ENCODE measurements around the gene IDH1. TPM values are rescaled to one million over a fixed set of nuclear protein-coding genes. Genes with fewer than 3 reads are reported as not detected.
"Not testable (repeated sequence)": the region's sequence is repeated elsewhere in the genome, so short reads cannot be mapped to it uniquely, and the experiment has no call there.

IDH1 gene
- 50.8 TPM for total RNA-seq
- long read RNA-seq, transcript IDH1-205 (10 exons, 2,298 nt) = minor isoform, 12 of 145 reads
- long read RNA-seq, transcript IDH1-201 (10 exons, 2,382 nt) = major isoform, 122 of 145 reads
- long read RNA-seq, partial matches to known transcripts = 3 of 145 reads
- long read RNA-seq, other reads (novel, unspliced or antisense) = 5 of 145 reads

DNA sequence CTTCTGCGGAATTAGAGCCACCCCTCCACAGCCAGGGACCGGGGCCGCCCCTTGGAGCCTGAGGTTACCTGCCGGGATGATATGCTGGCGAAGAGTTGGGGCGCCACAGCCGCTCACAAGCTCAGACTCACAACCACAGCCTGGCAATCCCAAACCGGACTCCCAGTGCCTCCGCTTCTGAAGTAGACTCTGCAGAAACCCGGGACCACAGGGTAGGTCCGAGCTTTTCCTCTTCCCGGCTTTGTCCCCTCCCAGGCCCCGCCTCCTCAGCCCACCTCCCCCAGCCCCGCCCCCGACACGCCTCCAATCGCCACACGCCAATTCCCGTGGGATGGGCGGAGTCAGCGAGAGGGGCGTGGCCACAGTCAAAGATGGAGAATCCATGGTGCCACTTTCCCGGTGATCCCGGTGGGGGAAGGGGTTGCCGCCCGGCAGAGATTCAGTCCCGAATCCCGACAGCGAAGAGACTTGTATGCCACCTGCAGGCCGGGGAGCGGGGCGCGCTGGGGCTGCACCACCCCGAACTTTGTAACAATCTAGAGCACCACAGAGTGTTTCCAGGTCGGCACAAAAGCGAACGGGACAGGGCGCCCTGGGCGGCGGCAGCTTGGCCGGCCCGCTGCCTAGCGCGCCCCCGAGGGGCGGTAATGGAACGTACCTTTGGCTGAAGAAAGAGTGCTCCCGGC lies at the start of gene IDH1:
TSS of gene IDH1 (minus strand) at position 201 of the 686 bp plus-strand sequence. CDS start 3,520 bp downstream, outside the sequence.
- DNase-seq = peak; percentile 98
- intact Hi-C loops (cut with micrococcal nuclease) = no loop called here

DNA sequence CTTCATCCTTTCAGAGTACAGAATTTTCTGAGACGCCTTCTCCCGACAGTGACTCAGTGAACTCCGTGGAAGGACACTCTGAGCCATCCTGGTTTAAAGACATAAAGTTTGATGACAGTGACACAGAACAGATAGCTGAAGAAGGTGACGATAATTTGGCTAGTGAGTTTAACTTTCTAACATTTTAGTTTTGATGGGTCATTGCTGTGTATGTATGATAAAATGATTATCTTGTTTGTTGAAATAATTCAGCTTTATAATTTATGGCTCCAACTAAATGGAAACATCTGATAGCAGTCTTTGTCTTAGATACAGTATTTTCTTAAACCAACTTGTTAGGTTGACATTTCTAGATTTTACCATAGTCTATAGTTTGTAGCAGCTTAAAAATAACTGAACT lies 49.3 kb upstream of the IDH1 start:
- ATAC-seq (no peak), DNase-seq (no peak)
- intact Hi-C loops (cut with micrococcal nuclease) = no loop called here

More for the DNA sequence above, at the start of gene IDH1:
- peak; percentile 96 for ATAC-seq

DNA sequence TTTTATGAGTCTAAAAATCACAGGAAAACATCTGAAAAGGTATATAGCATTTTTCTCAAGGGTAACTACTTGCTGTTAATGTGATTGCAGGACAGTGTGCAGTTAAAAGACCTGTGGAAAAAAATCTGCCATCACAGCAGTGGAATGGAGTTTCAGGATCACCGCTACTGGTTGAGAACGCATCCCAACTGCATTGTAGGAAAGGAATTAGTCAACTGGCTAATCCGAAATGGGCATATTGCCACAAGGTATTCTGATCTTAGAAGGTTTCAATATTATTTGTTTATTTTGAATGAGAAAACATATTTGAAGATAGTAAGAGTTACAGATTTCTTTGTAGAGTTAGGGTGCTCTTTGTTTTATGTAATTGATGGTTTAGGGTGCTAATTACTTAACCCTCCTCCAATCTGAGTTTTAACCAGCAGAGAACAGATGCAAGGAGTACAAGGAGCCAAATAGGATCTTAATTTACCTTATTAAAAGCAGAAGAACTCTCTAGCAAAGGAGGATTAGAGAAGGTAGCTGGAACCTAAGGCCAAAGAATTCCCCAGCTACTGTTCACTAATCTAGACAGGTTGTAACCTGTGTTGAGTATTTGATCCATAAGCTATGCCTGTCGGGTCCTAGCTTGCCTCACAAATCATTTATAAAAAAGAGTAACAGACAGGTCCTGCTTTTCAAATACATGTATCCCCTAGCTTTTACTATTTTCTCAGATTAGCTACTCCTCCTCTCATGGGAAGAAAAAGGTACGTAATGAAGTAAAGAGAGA lies 46.2 kb upstream of the IDH1 start:
- ATAC-seq (no peak), DNase-seq (no peak)
- intact Hi-C loops (cut with micrococcal nuclease) = no loop called here

DNA sequence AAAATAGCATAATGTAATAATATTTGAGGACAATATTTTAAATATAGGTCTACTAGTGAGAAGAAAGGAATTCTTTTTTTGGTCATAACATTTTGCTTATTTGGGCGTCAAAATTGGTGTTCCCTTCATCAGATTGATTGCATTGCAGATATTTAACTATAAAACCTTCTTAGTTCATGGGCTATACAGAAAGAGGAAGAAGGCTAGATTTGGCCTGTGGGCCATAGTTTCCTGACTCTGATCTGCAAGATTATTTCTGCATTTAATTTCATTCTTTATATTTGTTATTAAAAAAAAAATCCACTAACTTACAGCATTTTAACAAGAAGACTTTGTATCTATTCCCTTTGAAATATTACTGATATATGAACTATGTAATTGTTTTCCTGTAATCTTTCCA lies 43.1 kb upstream of the IDH1 start:
- DNase-seq = no peak
- intact Hi-C loops (cut with micrococcal nuclease) = no loop called here
- ATAC-seq = no peak

DNA sequence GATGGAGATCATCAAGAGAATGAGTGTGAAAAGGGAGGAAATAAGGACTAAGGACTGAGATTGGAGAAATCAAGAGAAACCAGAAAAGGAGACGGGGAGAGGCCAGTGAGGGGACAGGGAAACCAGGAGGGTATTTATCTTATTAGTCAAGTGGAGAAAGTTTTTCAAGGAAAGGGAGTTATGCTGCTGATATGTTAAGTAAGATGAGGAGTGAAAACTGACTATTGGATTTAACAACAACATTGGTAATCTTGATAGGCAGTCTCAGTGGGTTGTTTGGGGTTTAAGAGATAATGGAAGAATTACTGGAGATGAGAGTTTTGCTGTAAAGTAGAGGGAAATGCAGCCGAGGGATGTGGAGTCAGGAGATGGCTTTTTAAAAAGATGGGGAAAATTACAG lies 41.7 kb upstream of the IDH1 start:
- ATAC-seq (no peak), DNase-seq (no peak)
- intact Hi-C loops (cut with micrococcal nuclease) = no loop called here

DNA sequence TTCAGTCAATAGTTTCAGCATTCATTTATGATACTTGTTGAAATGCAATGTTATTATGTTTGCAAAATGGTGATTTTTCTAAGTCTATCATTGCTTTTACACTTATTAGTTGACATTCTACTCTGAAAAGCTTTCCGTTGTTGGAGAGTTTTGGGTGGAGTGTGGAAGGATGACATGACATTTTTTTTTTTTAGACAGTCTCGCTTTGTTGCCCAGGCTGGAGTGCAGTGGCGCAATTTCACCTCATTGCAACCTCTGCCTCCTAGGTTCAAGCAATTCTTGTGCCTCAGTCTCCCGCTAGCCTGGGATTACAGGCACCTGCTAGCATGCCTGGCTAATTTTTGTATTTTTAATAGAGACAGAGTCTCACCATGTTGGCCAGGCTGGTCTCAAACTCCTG lies 41.0 kb upstream of the IDH1 start:
- intact Hi-C loops (cut with micrococcal nuclease) = no loop called here
- DNase-seq = no peak

DNA sequence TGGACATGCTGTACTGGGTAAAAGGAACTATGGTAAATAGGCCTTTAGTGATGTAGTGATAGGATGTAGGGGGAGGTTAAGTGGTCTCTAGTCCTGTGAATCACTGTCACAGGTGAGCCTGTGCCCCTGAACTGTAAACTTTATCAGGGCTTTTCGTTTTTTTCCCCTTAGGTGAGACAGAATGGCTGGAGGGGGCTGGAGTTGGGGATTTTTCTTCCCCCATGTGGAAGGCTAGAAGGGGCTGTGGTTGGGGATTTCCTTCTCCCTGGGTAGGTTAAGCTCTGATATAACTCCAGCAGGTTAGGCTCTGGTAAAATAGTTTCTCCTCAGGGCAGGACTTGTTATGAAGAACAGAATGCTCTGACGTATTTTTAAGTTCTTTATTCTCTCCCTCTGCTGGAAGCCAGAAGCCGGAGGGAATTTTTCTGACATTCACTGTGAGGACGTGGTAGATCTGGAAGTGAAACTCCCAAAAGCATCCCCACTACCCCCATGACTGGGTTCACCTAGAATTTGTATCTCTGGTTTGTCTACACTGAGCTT lies 39.7 kb upstream of the IDH1 start:
- no peak for ATAC-seq
- DNase-seq = no peak
- intact Hi-C loops (cut with micrococcal nuclease) = no loop called here

More for the DNA sequence above, 41.0 kb upstream of the IDH1 start:
- no peak for ATAC-seq

DNA sequence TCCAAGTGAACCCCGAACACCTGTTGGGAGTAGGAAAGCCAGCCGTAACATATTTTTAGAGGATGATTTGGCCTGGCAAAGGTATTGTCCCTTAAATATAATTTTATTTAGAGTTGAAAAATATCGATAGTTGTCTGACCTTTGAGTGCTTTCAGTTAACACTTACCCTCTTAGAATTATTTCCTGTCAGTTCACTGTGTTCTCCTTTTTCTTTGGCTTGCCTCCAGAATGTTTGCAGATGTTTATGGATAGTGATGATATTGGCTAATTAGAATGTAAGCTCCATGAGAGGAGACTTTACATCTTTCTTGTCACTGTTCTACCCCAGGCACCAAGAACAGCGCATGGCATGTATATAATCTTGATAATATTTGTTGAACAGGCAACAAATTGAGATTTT lies 31.0 kb upstream of the IDH1 start:
- ATAC-seq (no peak), DNase-seq (no peak)
- intact Hi-C loops (cut with micrococcal nuclease) = no loop called here

DNA sequence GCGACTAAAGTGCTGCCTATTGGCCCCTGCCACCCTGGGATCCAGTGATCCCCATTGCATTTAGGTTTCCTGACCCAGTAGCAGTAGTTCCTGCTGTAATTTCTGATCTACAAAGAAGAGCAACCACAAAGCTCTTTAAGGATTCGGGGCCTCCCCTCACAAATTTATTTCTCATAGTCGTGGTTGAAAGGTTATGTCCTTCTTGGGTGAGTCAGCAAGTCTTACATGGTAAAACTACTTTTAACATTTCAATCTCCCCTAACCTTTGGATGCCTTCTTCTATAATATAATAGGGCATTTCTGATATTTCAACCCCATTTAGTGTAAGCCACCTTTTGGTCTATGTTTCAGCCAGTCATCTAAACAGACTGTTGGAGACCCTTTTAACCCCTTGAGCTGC lies 26.1 kb upstream of the IDH1 start:
- no peak for DNase-seq
- intact Hi-C loops (cut with micrococcal nuclease) = no loop called here
- ATAC-seq = no peak

DNA sequence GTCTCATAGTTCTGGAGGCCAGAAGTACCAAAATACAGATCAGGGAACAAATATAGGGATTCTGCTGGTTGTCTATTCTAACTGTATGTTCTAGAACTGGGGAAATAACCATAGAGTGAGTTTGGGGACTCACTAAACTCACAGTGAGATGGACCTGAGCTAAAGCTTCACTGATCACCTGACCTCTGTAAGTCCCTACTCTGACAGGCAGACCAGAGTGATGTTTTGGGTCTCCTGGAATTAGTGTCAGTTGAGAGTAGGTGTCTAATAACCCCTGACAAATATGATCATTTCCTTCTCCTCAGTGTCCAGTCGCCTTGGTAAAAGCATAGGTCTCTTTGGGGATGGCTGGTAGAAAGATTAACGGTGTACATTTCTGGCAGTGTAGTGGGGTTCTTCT lies 25.4 kb upstream of the IDH1 start:
- DNase-seq = no peak
- intact Hi-C loops (cut with micrococcal nuclease) = no loop called here

DNA sequence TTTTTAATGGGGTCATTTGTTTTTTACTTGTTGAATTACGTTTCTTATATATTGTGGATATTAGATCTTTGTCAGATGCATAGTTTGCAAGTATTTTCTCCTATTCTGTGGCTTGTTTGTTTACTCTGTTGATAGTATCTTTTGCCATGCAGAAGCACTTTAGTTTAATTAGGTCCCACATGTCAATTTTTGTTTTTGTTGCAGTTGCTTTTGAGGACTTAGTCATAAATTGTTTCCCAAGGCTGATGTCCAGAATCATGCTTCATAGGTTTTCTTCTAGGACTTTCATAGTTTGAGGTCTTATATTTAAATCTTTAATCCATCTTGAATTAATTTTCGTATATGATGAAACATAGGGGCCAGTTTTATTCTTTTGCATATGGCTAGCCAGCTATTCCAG lies 24.4 kb upstream of the IDH1 start:
- intact Hi-C loops (cut with micrococcal nuclease) = no loop called here
- DNase-seq (no peak), ATAC-seq (no peak)

More for the DNA sequence above, 25.4 kb upstream of the IDH1 start:
- ATAC-seq = no peak

DNA sequence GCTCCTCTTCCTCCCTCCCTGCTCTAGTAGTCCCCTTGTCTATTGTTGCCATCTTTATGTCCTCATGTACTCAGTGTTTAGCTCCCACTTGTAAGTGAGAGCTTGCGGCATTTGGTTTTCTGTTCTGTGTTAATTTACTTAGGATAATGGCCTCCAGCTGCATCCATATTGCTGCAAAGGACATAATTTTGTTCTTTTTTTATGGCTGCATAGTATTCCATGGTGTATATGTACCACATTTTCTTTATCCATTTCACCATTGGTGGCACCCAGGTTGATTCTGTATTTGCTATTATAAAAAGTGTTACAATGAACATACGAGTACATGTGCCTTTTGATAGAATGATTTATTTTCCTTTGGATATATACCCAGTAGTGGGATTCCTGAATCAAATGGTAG lies 23.7 kb upstream of the IDH1 start:
- no peak for DNase-seq
- no peak for ATAC-seq
- intact Hi-C loops (cut with micrococcal nuclease) = no loop called here

DNA sequence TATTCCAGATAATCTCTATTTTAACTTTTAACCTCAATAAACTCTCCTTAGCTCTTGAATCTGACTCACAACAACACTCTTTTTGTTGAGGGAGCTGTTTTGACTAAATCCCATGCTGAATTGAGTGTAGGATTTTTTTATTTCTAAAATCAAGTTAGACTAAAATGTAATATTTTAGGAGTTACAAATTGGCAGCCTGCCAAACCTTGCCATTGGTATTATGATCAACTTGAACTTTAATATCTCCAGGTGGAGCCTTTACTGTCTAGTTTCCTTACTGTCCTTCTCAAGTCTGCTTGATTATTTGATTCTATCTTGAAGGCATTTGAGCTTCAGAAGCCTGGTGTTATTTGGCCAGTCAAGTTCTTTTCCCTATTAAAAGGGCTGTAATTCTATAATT lies 19.9 kb upstream of the IDH1 start:
- ATAC-seq (no peak), DNase-seq (no peak)
- intact Hi-C loops (cut with micrococcal nuclease) = no loop called here

DNA sequence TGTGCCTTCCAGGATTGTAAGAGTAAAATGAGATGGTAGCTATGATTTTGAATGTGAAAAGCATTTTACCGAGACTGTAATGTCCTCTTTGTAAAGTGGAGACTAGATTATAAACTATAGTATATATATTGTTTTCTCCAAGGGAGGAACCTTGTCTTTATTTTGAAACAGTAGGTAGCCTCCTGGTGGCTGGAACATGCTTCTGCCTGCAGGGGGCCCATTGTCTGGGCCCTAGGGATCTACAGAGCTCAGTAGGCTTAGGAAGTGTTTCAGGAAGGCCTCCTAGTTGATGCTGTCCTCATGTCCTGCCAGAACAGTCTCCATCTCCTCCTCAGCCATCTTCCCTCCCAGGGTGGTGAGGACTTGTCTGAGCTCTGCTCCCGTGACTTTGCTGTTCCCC lies 14.2 kb upstream of the IDH1 start:
- no peak for ATAC-seq
- DNase-seq = no peak

DNA sequence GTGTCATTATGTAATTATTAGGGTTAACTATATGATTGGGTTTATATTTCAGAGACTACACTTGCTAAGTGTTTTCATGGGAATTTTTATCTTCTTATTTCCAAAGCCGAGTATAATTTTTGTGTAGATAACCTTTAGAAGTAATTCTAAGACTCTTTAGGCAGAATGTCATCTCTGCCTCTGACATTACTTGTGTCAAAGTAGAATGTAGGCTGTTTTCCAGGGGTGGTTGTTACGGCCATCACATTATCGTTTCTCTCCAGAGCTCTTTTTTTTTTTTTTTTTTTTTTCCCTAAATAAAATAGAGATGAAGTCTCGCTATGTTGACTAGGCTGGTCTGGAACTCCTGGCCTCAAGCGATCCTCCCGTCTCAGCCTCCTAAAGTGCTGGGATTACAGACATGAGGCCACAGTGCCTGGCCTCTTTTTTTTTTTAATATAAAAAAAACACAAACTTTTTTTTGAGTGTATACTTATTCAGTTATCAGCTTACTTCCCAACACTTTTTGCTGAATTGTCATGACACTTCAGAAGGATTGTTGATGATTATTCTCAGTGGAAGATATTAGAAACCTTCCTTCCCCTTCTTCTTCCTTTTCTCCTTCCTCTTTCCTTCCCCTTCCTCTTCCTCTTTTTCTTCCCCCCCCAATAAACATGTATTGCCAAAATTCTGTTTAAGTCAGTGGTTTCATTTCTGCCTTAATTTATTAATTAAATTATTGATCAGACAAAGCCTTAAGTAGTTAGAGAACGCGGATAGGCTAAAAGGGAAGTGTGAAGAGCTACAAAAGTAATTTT lies 13.5 kb upstream of the IDH1 start:
- intact Hi-C loops (cut with micrococcal nuclease) = no loop called here
- ATAC-seq (no peak), DNase-seq (no peak)

More for the DNA sequence above, 14.2 kb upstream of the IDH1 start:
- intact Hi-C loops (cut with micrococcal nuclease) = no loop called here

DNA sequence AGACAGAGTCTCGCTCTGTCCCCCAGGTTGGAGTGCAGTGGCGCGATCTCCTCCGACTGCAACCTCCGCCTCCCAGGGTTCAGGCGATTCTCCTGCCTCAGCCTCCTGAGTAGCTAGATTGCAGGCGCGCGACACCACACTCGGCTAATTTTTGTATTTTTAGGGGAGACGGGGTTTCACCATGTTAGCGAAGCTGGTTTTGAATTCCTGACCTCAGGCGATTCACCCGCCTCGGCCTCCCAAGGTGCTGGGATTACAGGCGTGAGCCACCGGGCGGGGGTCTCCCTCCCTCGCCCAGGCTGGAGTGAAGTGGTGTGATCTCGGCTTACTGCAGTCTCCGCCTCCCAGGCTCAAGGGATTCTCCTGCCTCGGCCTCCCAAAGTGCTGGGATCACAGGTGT lies 12.7 kb upstream of the IDH1 start:
- intact Hi-C loops (cut with micrococcal nuclease); DNase-seq; ATAC-seq: not testable (repeated sequence)

DNA sequence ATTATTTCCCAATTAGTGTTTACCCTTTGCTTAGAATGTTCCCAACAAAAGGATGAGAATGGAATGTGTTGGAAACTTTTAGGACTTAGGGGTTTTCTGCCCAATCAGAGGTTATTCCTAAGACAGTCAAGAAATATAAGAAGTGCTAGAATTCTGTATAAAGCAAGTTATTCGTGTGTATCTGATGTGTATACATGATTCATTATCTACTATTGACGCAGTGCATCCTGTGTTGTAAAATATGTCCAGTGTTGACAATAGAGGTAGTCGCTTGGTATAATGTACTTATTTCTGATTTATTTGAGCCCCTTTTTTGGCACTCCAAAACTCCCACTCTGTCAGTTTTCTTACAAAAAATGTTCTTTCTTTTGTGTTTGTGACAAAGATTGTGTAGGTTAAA lies 12.1 kb upstream of the IDH1 start:
- DNase-seq = no peak
- intact Hi-C loops (cut with micrococcal nuclease) = no loop called here
- no peak for ATAC-seq

DNA sequence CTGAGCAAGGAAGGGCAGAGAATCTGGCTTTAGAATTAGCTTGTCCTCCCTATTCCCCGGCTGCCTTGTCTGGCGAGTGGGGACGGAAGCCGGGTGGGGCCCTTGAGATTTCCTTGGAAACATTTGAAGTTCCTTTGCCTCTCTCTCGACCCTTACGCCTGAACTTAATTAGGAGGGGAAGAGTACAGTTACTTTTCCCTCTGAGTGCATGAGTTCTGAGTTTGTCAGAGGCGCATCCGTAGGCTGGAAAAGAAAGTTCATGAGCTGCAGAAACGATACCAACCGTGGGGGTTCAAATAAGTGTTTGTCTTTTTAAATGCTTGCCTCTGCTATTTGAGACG lies 11.7 kb upstream of the IDH1 start:
- DNase-seq (no peak), ATAC-seq (no peak)
- intact Hi-C loops (cut with micrococcal nuclease) = no loop called here

DNA sequence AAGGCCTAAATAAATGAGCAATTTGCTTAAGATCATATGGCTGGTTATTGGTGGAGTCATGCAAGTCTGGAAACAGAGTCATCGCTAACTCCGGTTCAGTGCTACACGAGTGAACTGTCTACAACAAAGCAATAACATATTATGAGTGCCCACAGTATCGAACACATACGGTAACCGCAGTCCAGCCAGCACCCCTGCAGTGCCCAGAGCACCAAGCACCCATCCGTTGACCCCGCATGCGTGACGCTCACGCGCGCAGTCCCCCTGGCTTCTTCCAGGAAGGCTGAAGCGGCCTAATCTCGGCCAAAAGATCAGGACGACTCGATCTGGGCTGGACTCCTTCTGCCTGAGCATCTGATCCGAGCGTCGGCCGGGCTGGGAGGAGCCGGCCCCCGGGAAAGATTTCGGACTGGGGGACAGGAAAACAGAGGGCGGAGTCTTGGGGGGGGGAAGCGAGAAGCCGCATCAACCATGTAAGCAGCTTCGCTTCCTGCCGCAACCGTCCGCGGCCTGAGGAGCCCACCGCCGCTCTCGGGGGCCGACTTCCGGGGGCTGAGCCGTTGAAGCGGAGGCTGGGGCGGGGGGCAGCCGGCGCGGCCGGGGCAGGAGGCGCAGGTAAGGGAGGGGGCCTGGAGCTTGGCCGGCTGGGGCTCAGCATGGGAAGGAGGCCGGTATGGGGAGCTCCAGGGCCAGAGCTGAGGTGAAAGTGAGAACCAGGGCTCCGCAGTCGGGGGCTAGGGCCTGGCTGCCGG lies 11.1 kb upstream of the IDH1 start, which contains the start of gene PIKFYVE:
TSS of gene PIKFYVE (plus strand) at position 455 of the 752 bp plus-strand sequence. CDS start 5,265 bp downstream, outside the sequence.
- intact Hi-C loops (cut with micrococcal nuclease) = no loop called here
- ATAC-seq = peak; percentile 97
- DNase-seq = peak; percentile 95
